IMR-90 (cell line): ENCODE data around the gene MRPL17. TPM values are rescaled to one million over a fixed set of nuclear protein-coding genes. Genes with fewer than 3 reads are reported as not detected.

Source experiments
- ATAC-seq: fragments of 200-7000 bp; cut with Tn5 transposase; 2 replicates; pipeline ENCODE4 v1.9.1; 2020; ENCODE audit warnings: low read depth, mild to moderate bottlenecking, moderate library complexity
- BruUV-seq: library from RNA; stranded (reverse); fragments of 400-500 nt; replicated peaks from 2 replicates; lab custom pipeline; 2021; lab: Mats Ljungman, UMichigan
- CTCF ChIA-PET: fragments of 300-600 bp; formaldehyde crosslinking; extraction: SDS; loops from one replicate; lab custom pipeline; 2021; ENCODE audit warnings: antibody characterized with exemption; lab: Yijun Ruan, JAX
- POLR2A ChIA-PET: fragments of 300-600 bp; sonication (Branson Sonifier 250); formaldehyde crosslinking; loops from one replicate; lab custom pipeline; 2022; ENCODE audit warnings: antibody characterized with exemption; ENCODE audit not compliant: unreplicated experiment; lab: Charles Lee
- DNase-seq: peaks from one replicate; pipeline ENCODE4 v3.0.0; 2013
- H2AFZ ChIP-seq: replicated peaks from 2 replicates; pipeline ENCODE3; 2013; ENCODE audit warnings: low read length, mild to moderate bottlenecking; ENCODE audit not compliant: poor library complexity
- H2AK5ac ChIP-seq: 2 replicates; pipeline ENCODE4 v1.6.1; 2013; ENCODE audit warnings: low read depth, low read length, inconsistent platforms
- H2AK9ac ChIP-seq: replicated peaks from 2 replicates; pipeline ENCODE3; 2013; ENCODE audit warnings: mild to moderate bottlenecking, low read depth, low read length, moderate library complexity; ENCODE audit not compliant: poor library complexity
- H2BK120ac ChIP-seq: 2 replicates; pipeline ENCODE4 v1.6.1; 2013; ENCODE audit warnings: low read depth, low read length, inconsistent platforms
- H2BK15ac ChIP-seq: 3 replicates; pipeline ENCODE4 v1.6.1; 2013; ENCODE audit warnings: low read depth, low read length, inconsistent platforms
- H2BK20ac ChIP-seq: 2 replicates; pipeline ENCODE4 v1.6.1; 2013; ENCODE audit warnings: low read depth, mild to moderate bottlenecking, inconsistent platforms, low read length, moderate library complexity
- H2BK5ac ChIP-seq: 2 replicates; pipeline ENCODE4 v1.6.1; 2013; ENCODE audit warnings: mild to moderate bottlenecking, low read depth, low read length, inconsistent platforms; ENCODE audit not compliant: poor library complexity, severe bottlenecking
- H3K14ac ChIP-seq: replicated peaks from 2 replicates; pipeline ENCODE4 v1.6.1; 2013; ENCODE audit warnings: low read depth, low read length, inconsistent platforms
- H3K18ac ChIP-seq: 2 replicates; pipeline ENCODE4 v1.6.1; 2013; ENCODE audit warnings: low read depth, low read length, control low read depth
- H3K23ac ChIP-seq: 2 replicates; pipeline ENCODE4 v1.6.1; 2013; ENCODE audit warnings: low read depth, low read length, inconsistent platforms
- H3K27ac ChIP-seq: 2 replicates; pipeline ENCODE4 v1.5.1; 2013; ENCODE audit warnings: mild to moderate bottlenecking, control low read depth, low read length; ENCODE audit not compliant: insufficient read depth
- H3K27me3 ChIP-seq: 2 replicates; pipeline ENCODE4 v1.6.1; 2013; ENCODE audit warnings: low read length; ENCODE audit not compliant: control insufficient read depth, insufficient read depth
- H3K36me3 ChIP-seq: 2 replicates; pipeline ENCODE4 v1.6.1; 2013; ENCODE audit warnings: low read length, mixed read lengths; ENCODE audit not compliant: control insufficient read depth, insufficient read depth
- H3K4ac ChIP-seq: 2 replicates; pipeline ENCODE4 v1.6.1; 2013; ENCODE audit warnings: low read depth, low read length, inconsistent platforms
- H3K4me1 ChIP-seq: 2 replicates; pipeline ENCODE4 v1.6.1; 2013; ENCODE audit warnings: low read length, mixed read lengths; ENCODE audit not compliant: control insufficient read depth, insufficient read depth
- H3K4me2 ChIP-seq: 2 replicates; pipeline ENCODE4 v1.6.1; 2013; ENCODE audit warnings: low read depth, mild to moderate bottlenecking, control low read depth, low read length, moderate library complexity
- H3K4me3 ChIP-seq: 2 replicates; pipeline ENCODE4 v1.5.1; 2013; ENCODE audit warnings: low read depth, mild to moderate bottlenecking, control low read depth, low read length, moderate library complexity; ENCODE audit not compliant: insufficient read depth
- H3K56ac ChIP-seq: 2 replicates; pipeline ENCODE4 v1.6.1; 2013; ENCODE audit warnings: low read length, inconsistent platforms; ENCODE audit not compliant: insufficient read depth; ENCODE audit errors: extremely low read depth
- H3K79me1 ChIP-seq, 2 experiments: 2 replicates each; pipeline ENCODE4 v1.6.1; 2013; ENCODE audit warnings: low read length in 2 of 2, inconsistent platforms in 1 of 2, low read depth in 1 of 2
- H3K9ac ChIP-seq: 2 replicates; pipeline ENCODE4 v1.6.1; 2013; ENCODE audit warnings: low read depth, low read length, control low read depth
- H3K9me1 ChIP-seq: 2 replicates; pipeline ENCODE4 v1.6.1; 2013; ENCODE audit warnings: low read length, inconsistent platforms; ENCODE audit not compliant: insufficient read depth
- H3K9me3 ChIP-seq: 2 replicates; pipeline ENCODE4 v1.6.1; 2013; ENCODE audit warnings: low read length; ENCODE audit not compliant: control insufficient read depth, insufficient read depth
- H4K20me1 ChIP-seq: 2 replicates; pipeline ENCODE4 v1.6.1; 2013; ENCODE audit warnings: low read length, inconsistent platforms; ENCODE audit not compliant: insufficient read depth
- H4K5ac ChIP-seq: 2 replicates; pipeline ENCODE4 v1.6.1; 2013; ENCODE audit warnings: mild to moderate bottlenecking, low read depth, low read length, control low read depth
- H4K8ac ChIP-seq, 2 experiments: 2 replicates each; pipeline ENCODE4 v1.6.1; 2013; ENCODE audit warnings: low read depth in 2 of 2, low read length in 2 of 2, control low read depth in 1 of 2, inconsistent platforms in 1 of 2
- H4K91ac ChIP-seq: 2 replicates; pipeline ENCODE4 v1.6.1; 2013; ENCODE audit warnings: low read depth, low read length, inconsistent platforms; ENCODE audit not compliant: insufficient read depth
- BHLHE40 ChIP-seq: fragments of 150-350 bp; IDR thresholded peaks from 2 replicates; pipeline ENCODE4 v1.6.1; 2016; ENCODE audit warnings: mild to moderate bottlenecking, low read depth, low read length
- CEBPB ChIP-seq: IDR thresholded peaks from 2 replicates; pipeline ENCODE4 v1.6.1; 2012; ENCODE audit warnings: low read depth, low read length, improper control_type of control experiment
- CHD1 ChIP-seq: IDR thresholded peaks from 2 replicates; pipeline ENCODE4 v1.6.1; 2012; ENCODE audit warnings: low read depth, low read length, improper control_type of control experiment
- FOS ChIP-seq: fragments of 150-350 bp; IDR thresholded peaks from 2 replicates; pipeline ENCODE4 v1.6.1; 2016; ENCODE audit warnings: low read depth, low read length
- MAFK ChIP-seq: IDR thresholded peaks from 2 replicates; pipeline ENCODE4 v1.6.1; 2012; ENCODE audit warnings: low read depth, low read length, improper control_type of control experiment
- MAZ ChIP-seq: IDR thresholded peaks from 2 replicates; pipeline ENCODE4 v1.6.1; 2012; ENCODE audit warnings: low read depth, mild to moderate bottlenecking, low read length, improper control_type of control experiment, moderate library complexity, borderline replicate concordance
- MXI1 ChIP-seq: IDR thresholded peaks from 2 replicates; pipeline ENCODE4 v1.6.1; 2012; ENCODE audit warnings: low read depth, mild to moderate bottlenecking, low read length, moderate library complexity, borderline replicate concordance
- NFE2L2 ChIP-seq: fragments of 150-350 bp; IDR thresholded peaks from 2 replicates; pipeline ENCODE4 v1.6.1; 2016; ENCODE audit warnings: low read depth, mild to moderate bottlenecking, low read length
- POLR2A ChIP-seq: IDR thresholded peaks from 2 replicates; pipeline ENCODE4 v1.6.1; 2012; ENCODE audit warnings: mild to moderate bottlenecking, low read depth, low read length
- RAD21 ChIP-seq: IDR thresholded peaks from 2 replicates; pipeline ENCODE4 v1.6.1; 2012; ENCODE audit warnings: low read length, improper control_type of control experiment
- RCOR1 ChIP-seq: IDR thresholded peaks from 2 replicates; pipeline ENCODE4 v1.6.1; 2012; ENCODE audit warnings: mild to moderate bottlenecking, low read length, improper control_type of control experiment; ENCODE audit not compliant: insufficient replicate concordance
- RFX5 ChIP-seq: IDR thresholded peaks from 2 replicates; pipeline ENCODE4 v1.8.0; 2012; ENCODE audit warnings: low read depth, mild to moderate bottlenecking, low read length, moderate library complexity
- SMC3 ChIP-seq: fragments of 150-350 bp; IDR thresholded peaks from 2 replicates; pipeline ENCODE4 v1.6.1; 2016; ENCODE audit warnings: low read depth, mild to moderate bottlenecking, antibody characterized with exemption, low read length, moderate library complexity
- WGBS, 2 experiments: methylation state at CpG; one replicate each; pipeline versions ENCODE4 v1.1.5 to v1.1.7; 2013; ENCODE audit warnings: missing lambda C conversion rate in 2 of 2; ENCODE audit not compliant: insufficient read length in 1 of 2; ENCODE audit errors: extremely low coverage in 2 of 2; 5-methylcytosine and 5-hydroxymethylcytosine counted together
- dilution Hi-C: fragments of 300-500 bp; cut with HindIII; formaldehyde crosslinking; loops from one replicate; pipeline ENCODE4 v1.14.3; 2018; ENCODE audit warnings: low sequenced_read_pairs; ENCODE audit not compliant: unreplicated experiment
- in situ Hi-C: fragments of 300-500 bp; cut with MboI; formaldehyde crosslinking; loops from 3 replicates; pipeline ENCODE4 v1.14.3; 2019; ENCODE audit warnings: low sequenced_read_pairs, inconsistent platforms, mixed read lengths
- intact Hi-C: fragments of 100-400 bp; cut with micrococcal nuclease; formaldehyde crosslinking; loops from 2 replicates; pipeline ENCODE4 v1.10.0; 2022
- polyA plus RNA-seq, 3 experiments: library from polyadenylated mRNA; depleted of rRNA; stranded (reverse); fragments of >200 nt; gene quantifications; 2 replicates each; pipeline ENCODE4 v1.2.3, GENCODE V29; 2012; ENCODE audit warnings: low replicate concordance in 1 of 3
- total RNA-seq: library from RNA; depleted of rRNA; stranded (reverse); fragments of >200 nt; gene quantifications from 2 replicates; pipeline ENCODE4 v1.2.3, GENCODE V29; 2012
- TF ChIP-seq, protein P1 (sequence below): conservative IDR thresholded peaks from 2 replicates; pipeline ENCODE4 v1.5.1; 2012; ENCODE audit warnings: mild to moderate bottlenecking, low read depth, low read length, improper control_type of control experiment
- TF ChIP-seq, protein P2 (sequence below): fragments of 150-350 bp; IDR thresholded peaks from 2 replicates; pipeline ENCODE4 v1.6.1; 2017; ENCODE audit warnings: mild to moderate bottlenecking, antibody characterized with exemption, low read length, low read depth
- TF ChIP-seq, protein P3 (sequence below): fragments of 150-350 bp; IDR thresholded peaks from 2 replicates; pipeline ENCODE4 v1.6.1; 2016; ENCODE audit warnings: low read depth, mild to moderate bottlenecking, low read length, moderate library complexity, borderline replicate concordance

The MRPL17 gene
- total and polyA plus RNA-seq, 2 of the 4 experiments (the other 2 are of a cell fraction): 70.3 to 85.2 TPM

DNA sequence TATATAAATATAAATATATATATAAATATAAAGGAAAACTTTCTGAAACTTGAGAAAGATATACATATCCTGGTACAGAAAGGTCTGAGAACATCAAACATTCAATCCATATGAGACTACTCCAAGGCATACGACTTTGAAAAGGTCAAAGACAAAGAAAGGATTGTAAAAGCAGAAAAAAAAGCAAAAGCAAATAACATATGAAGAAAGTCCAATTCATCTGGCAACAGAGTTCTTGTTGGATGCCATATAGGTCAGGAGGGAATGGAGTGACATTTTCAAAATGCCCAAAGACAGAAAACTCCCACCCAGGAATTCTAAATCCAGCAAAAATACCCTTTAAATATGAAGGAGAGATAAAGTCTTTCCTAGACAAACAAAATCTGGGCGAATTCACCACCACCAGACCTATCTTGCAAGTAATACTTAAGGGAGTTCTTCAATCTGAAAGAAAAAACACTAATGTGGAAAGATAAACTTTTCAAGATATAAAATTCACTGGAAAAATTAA, 42.3 kb upstream of the MRPL17 start:
- no peak overlapping the region for H3K9ac ChIP-seq
- intact Hi-C loops (loop anchor here (10.0 kb wide), 1 partner anchor 761 kb away; the partner anchor contains the start of gene OR56A5), dilution Hi-C loops (no loop called here), in situ Hi-C loops (no loop called here)
- H2AFZ ChIP-seq: no peak overlapping the region
- no peak overlapping the region for H4K91ac ChIP-seq
- H3K56ac ChIP-seq: no peak overlapping the region
- H3K79me1 ChIP-seq: no peaks in the 10 kb centered on the region
- ChIA-PET POLR2A (no interaction called here), CTCF (no interaction called here)
- no peak overlapping the region for H2BK120ac ChIP-seq
- H3K14ac ChIP-seq: no peak overlapping the region
- no peaks in the 10 kb centered on the region for H4K20me1 ChIP-seq
- no peak overlapping the region for H3K4ac ChIP-seq
- H2AK5ac ChIP-seq: no peak overlapping the region
- WGBS, 2 experiments: no CpG with 5 or more reads among the region's 2 CpGs
- no peak overlapping the region for H2BK5ac ChIP-seq
- H2BK20ac ChIP-seq: no peak overlapping the region
- no peak overlapping the region for H4K8ac ChIP-seq
- no peaks in the 10 kb centered on the region for H3K9me3 ChIP-seq
- no peak overlapping the region for H3K4me2 ChIP-seq
- no peak overlapping the region for H4K5ac ChIP-seq
- H3K36me3 ChIP-seq: no peaks in the 10 kb centered on the region
- ATAC-seq: no peak
- H3K27me3 ChIP-seq: no peaks in the 10 kb centered on the region; the same call in 1 of the 2 replicates
- no peak overlapping the region for H3K18ac ChIP-seq
- no peak overlapping the region for H3K27ac ChIP-seq
- no peak for DNase-seq
- no peak overlapping the region for H2BK15ac ChIP-seq
- H2AK9ac ChIP-seq: no peak overlapping the region
- TF ChIP-seq MAZ (no peak), MXI1 (no peak), FOS (no peak), RAD21 (no peak), RFX5 (no peak), CHD1 (no peak), POLR2A (no peak), CEBPB (no peak), RCOR1 (no peak), MAFK (no peak), NFE2L2 (no peak), BHLHE40 (no peak), SMC3 (no peak)
- TF ChIP-seq, protein P1, sequence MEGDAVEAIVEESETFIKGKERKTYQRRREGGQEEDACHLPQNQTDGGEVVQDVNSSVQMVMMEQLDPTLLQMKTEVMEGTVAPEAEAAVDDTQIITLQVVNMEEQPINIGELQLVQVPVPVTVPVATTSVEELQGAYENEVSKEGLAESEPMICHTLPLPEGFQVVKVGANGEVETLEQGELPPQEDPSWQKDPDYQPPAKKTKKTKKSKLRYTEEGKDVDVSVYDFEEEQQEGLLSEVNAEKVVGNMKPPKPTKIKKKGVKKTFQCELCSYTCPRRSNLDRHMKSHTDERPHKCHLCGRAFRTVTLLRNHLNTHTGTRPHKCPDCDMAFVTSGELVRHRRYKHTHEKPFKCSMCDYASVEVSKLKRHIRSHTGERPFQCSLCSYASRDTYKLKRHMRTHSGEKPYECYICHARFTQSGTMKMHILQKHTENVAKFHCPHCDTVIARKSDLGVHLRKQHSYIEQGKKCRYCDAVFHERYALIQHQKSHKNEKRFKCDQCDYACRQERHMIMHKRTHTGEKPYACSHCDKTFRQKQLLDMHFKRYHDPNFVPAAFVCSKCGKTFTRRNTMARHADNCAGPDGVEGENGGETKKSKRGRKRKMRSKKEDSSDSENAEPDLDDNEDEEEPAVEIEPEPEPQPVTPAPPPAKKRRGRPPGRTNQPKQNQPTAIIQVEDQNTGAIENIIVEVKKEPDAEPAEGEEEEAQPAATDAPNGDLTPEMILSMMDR: no peak
- TF ChIP-seq, protein P2, sequence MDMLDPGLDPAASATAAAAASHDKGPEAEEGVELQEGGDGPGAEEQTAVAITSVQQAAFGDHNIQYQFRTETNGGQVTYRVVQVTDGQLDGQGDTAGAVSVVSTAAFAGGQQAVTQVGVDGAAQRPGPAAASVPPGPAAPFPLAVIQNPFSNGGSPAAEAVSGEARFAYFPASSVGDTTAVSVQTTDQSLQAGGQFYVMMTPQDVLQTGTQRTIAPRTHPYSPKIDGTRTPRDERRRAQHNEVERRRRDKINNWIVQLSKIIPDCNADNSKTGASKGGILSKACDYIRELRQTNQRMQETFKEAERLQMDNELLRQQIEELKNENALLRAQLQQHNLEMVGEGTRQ: no peak
- TF ChIP-seq, protein P3, sequence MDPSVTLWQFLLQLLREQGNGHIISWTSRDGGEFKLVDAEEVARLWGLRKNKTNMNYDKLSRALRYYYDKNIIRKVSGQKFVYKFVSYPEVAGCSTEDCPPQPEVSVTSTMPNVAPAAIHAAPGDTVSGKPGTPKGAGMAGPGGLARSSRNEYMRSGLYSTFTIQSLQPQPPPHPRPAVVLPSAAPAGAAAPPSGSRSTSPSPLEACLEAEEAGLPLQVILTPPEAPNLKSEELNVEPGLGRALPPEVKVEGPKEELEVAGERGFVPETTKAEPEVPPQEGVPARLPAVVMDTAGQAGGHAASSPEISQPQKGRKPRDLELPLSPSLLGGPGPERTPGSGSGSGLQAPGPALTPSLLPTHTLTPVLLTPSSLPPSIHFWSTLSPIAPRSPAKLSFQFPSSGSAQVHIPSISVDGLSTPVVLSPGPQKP: no peak
- no peaks in the 10 kb centered on the region for H3K4me1 ChIP-seq
- no peak overlapping the region for H3K23ac ChIP-seq
- H3K9me1 ChIP-seq: no peaks in the 10 kb centered on the region
- no TSS peak for BruUV-seq
- H3K4me3 ChIP-seq: no peak overlapping the region
